ENCODE results near the gene TMEM200A. TPM values are rescaled to one million over a fixed set of nuclear protein-coding genes. Genes with fewer than 3 reads are reported as not detected.

Gene TMEM200A
- total and polyA plus RNA-seq, 2 donors (not counting 3 experiments of a cell fraction or from before 2014, with no cell fraction given) = 0.58 to 0.75 TPM

DNA sequence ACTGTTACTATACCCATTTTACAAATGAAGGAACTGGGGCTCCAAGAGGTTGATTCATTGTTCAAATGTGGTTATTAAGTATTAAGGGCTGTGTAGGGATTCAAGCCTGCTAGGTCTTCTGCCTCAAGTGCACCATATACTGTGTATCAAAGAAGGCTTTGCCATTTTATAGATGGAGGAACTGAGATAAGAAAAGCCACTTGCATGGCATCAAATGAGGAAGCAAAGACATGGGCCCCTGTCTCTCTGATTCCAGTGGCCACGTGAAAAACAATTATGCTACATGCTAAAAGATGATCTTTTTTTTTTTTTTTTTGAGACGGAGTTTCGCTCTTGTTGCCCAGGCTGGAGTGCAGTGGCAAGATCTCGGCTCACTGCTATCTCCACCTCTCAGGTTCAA is 67.0 kb downstream of the TMEM200A start:
- intact Hi-C loops (cut with micrococcal nuclease) (no loop called here), dilution Hi-C loops (cut with MboI; ENCODE audit: extremely low pct_ligation_motif_present, low sequenced_read_pairs) (no loop called here)
- no peak for TF ChIP-seq EZH2 (IDR thresholded peaks at IDR 0.05; ENCODE audit: borderline replicate concordance, low read depth, low read length, severe bottlenecking)
- TF ChIP-seq FOS (IDR thresholded peaks at IDR 0.05; ENCODE audit: borderline replicate concordance, insufficient read depth, low read length) = no peak
- TF ChIP-seq GATA2 (IDR thresholded peaks at IDR 0.05; ENCODE audit: insufficient read depth, insufficient read length, low read depth, low read length) = no peak
- TF ChIP-seq POLR2A (IDR thresholded peaks at IDR 0.05; ENCODE audit: low read depth, low read length) = no peak
- no peak for TF ChIP-seq POLR2AphosphoS5 (IDR thresholded peaks at IDR 0.05; ENCODE audit: insufficient read depth, low read depth, low read length)
- no peak for TF ChIP-seq JUN (IDR thresholded peaks at IDR 0.05; ENCODE audit: borderline replicate concordance, insufficient read depth, insufficient read length, low read depth)
- TF ChIP-seq, protein P1, sequence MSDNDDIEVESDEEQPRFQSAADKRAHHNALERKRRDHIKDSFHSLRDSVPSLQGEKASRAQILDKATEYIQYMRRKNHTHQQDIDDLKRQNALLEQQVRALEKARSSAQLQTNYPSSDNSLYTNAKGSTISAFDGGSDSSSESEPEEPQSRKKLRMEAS (IDR thresholded peaks at IDR 0.05; ENCODE audit: insufficient read depth, insufficient read length) = no peak
- no peak for TF ChIP-seq MYC (IDR thresholded peaks at IDR 0.05; ENCODE audit: low read depth, low read length)
- TF ChIP-seq, protein P2, sequence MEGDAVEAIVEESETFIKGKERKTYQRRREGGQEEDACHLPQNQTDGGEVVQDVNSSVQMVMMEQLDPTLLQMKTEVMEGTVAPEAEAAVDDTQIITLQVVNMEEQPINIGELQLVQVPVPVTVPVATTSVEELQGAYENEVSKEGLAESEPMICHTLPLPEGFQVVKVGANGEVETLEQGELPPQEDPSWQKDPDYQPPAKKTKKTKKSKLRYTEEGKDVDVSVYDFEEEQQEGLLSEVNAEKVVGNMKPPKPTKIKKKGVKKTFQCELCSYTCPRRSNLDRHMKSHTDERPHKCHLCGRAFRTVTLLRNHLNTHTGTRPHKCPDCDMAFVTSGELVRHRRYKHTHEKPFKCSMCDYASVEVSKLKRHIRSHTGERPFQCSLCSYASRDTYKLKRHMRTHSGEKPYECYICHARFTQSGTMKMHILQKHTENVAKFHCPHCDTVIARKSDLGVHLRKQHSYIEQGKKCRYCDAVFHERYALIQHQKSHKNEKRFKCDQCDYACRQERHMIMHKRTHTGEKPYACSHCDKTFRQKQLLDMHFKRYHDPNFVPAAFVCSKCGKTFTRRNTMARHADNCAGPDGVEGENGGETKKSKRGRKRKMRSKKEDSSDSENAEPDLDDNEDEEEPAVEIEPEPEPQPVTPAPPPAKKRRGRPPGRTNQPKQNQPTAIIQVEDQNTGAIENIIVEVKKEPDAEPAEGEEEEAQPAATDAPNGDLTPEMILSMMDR (IDR thresholded peaks at IDR 0.05; ENCODE audit: extremely low read depth in 1 of 2, insufficient read depth in 1 of 2, low read depth in 1 of 2, low read length in 2 of 2) = no peak
- no peaks in the 10 kb centered on the region for H3K36me3 ChIP-seq (ENCODE audit: control insufficient read depth in 2 of 2, extremely low read depth in 1 of 2, insufficient read depth in 2 of 2, low read length in 2 of 2)
- no peak overlapping the region for H2AFZ ChIP-seq (ENCODE audit: low read depth, low read length)
- no peaks in the 10 kb centered on the region for H3K9me3 ChIP-seq (replicated peaks; ENCODE audit: control insufficient read depth, insufficient read depth, low read length)
- DNase-seq (ENCODE audit: low read depth, low spot score) = no peak
- no peak overlapping the region for H3K4me2 ChIP-seq (ENCODE audit: insufficient read depth, low read length)
- no peak overlapping the region for H3K9ac ChIP-seq (replicated peaks; ENCODE audit: extremely low read depth, insufficient read depth, low read length)
- H3K4me1 ChIP-seq (ENCODE audit: control insufficient read depth, extremely low read depth, insufficient read depth, low read length) = peaks cover 3% of the 10 kb centered on the region
- CTCF ChIA-PET = no interaction called here
- no peaks in the 10 kb centered on the region for H3K79me2 ChIP-seq (ENCODE audit: control insufficient read depth, insufficient read depth, low read length)
- no peak for FAIRE-seq
- H3K9me1 ChIP-seq (replicated peaks; ENCODE audit: control insufficient read depth, extremely low read depth, insufficient read depth, low read length) = no peaks in the 10 kb centered on the region
- no peaks in the 10 kb centered on the region for H3K27me3 ChIP-seq (ENCODE audit: control insufficient read depth in 2 of 2, insufficient read depth in 2 of 2, low read length in 2 of 2)
- no peak overlapping the region for H3K4me3 ChIP-seq (replicated peaks in 1 of 3; ENCODE audit: insufficient read depth in 1 of 3, low read depth in 1 of 3, low read length in 3 of 3)
- H3K27ac ChIP-seq (ENCODE audit: insufficient read depth, low read depth, low read length) = no peak overlapping the region
- POLR2A ChIA-PET = no interaction called here
- no peaks in the 10 kb centered on the region for H4K20me1 ChIP-seq (replicated peaks; ENCODE audit: control insufficient read depth, extremely low read depth, insufficient read depth, low read length)
- no TSS peak for BruUV-seq (replicated peaks)

All from endothelial cell of umbilical vein (primary cell).